AG04449 (cell line): ENCODE results near the gene OFD1.
A peak's percentile ranks its signal among the peaks of the same experiment; 100 is the strongest.

Source experiments
- CTCF ChIA-PET: fragments of 350-600 bp; formaldehyde crosslinking; extraction: SDS; loops from one replicate; lab custom pipeline; 2021; ENCODE audit warnings: antibody characterized with exemption; lab: Yijun Ruan, JAX
- POLR2A ChIA-PET: fragments of 400-600, 350-600 bp; formaldehyde crosslinking; extraction: SDS; loops from one replicate; lab custom pipeline; 2020; ENCODE audit warnings: antibody characterized with exemption, inconsistent platforms; lab: Yijun Ruan, JAX
- DNase-seq: peaks from one replicate; pipeline ENCODE4 v3.0.0-alpha.2; 2010; ENCODE audit warnings: low read depth, low spot score
- H3K4me3 ChIP-seq: 2 replicates; pipeline ENCODE4 v1.5.1; 2011; ENCODE audit warnings: low read depth, mild to moderate bottlenecking, control low read depth, low read length
- CTCF ChIP-seq: IDR thresholded peaks from one replicate; pipeline ENCODE4 v1.5.1; 2011; ENCODE audit warnings: mild to moderate bottlenecking, moderate library complexity, low read length, control low read depth, inconsistent platforms; ENCODE audit not compliant: insufficient read depth; ENCODE audit errors: missing control alignments

Gene OFD1

GRCh38 chrX:13689741-13690211, 44.8 kb upstream of the OFD1 start:
- H3K4me3 ChIP-seq, result peak overlapping the region; percentile 72
- POLR2A ChIA-PET, result no interaction called here
- no peak for TF ChIP-seq CTCF
- DNase-seq, result no peak
- CTCF ChIA-PET, result no interaction called here

DNA sequence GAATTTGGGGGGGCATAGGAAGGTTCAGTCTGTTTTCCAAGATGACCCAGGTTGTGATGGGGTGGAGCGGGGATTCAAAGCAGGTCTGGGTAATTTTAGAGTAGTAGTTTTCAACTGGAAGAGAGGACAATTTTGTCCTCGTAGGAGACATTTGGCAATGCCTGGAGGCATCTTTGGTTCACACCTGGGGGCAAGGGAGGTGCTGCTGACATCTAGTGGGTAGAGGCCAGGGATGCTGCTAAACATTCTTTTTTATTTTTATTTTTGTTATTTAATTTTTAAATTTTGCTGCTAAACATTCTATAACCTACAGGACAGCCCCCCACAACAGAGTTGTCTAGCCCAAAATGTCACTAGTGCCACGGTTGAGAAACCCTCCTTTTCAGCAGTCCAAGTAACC, 43.7 kb upstream of the OFD1 start:
- POLR2A ChIA-PET, result no interaction called here
- H3K4me3 ChIP-seq, result peak overlapping the region; percentile 72

GRCh38 chrX:13691841-13692371, 42.6 kb upstream of the OFD1 start:
- no peak for DNase-seq
- no peak overlapping the region for H3K4me3 ChIP-seq
- ChIA-PET POLR2A (no interaction called here), CTCF (interaction anchor here (1.7 to 1.9 kb wide), 2 partner anchors 14 to 185 kb away, joined by 4 to 5 read pairs; no protein-coding TSS in a partner anchor)
- no peak for TF ChIP-seq CTCF

More for the DNA sequence above, 43.7 kb upstream of the OFD1 start:
- TF ChIP-seq CTCF, result no peak
- DNase-seq, result no peak
- CTCF ChIA-PET, result interaction anchor here (1.9 kb wide), 1 partner anchor 15 kb away, joined by 4 read pairs; no protein-coding TSS in a partner anchor

DNA sequence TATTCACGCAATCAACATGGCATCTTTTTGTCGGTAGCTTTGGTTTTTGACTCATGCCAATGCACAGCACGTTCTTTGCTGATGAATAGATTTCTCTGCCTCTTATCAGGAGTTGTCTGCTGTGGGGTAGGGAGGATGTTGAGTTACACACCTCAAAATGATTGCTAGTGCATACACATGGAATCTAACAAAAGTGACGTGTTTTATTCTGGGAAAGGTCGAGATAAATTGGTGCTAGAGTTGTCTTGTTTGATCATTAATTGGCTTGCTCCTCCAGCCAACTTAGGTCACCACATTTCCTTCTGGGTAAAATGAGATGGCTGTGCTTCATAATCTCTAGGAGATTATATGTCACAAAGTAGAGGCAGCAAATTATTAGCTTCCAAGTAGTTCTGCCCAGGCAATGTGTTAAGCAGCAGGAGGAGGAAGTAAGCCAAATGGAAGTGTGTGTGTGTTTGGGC, 41.7 kb upstream of the OFD1 start:
- TF ChIP-seq CTCF, result no peak
- no peak for DNase-seq
- no peak overlapping the region for H3K4me3 ChIP-seq
- POLR2A ChIA-PET, result no interaction called here
- CTCF ChIA-PET, result interaction anchor here (1.2 to 1.7 kb wide), 2 partner anchors 186 to 746 kb away, joined by 3 to 5 read pairs; no protein-coding TSS in a partner anchor

GRCh38 chrX:13693341-13693961, 41.1 kb upstream of the OFD1 start:
- POLR2A ChIA-PET, result no interaction called here
- no peak for TF ChIP-seq CTCF
- DNase-seq, result no peak
- no peak overlapping the region for H3K4me3 ChIP-seq
- CTCF ChIA-PET, result interaction anchor here (1.2 to 1.7 kb wide), 2 partner anchors 186 to 747 kb away, joined by 3 to 5 read pairs; no protein-coding TSS in a partner anchor

DNA sequence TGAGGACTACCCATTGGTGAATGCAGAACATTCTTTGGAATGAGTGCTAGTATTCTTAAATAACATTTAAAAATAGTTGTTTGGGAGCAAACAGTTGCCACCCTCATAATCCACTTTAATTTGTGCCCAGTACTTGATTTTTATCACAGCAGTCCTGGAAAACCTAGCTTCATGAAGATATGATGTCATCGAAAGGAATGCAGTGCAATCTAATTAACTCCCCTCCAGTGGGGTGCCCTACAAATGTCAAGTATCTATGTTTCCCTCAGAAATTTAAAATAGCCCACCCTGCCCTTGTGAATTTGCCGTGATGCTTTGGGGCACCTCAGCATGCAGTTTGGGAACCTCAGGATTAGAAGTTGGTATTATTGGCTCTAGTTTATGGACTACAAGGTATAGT, 40.2 kb upstream of the OFD1 start:
- no peak for TF ChIP-seq CTCF
- ChIA-PET POLR2A (no interaction called here), CTCF (interaction anchor here (0.9 to 1.0 kb wide), 2 partner anchors 11 to 55 kb away, joined by 3 read pairs; no protein-coding TSS in a partner anchor)
- H3K4me3 ChIP-seq, result no peak overlapping the region
- DNase-seq, result no peak
